Activated T-cell treated with anti-CD3 and anti-CD28 coated beads, Interleukin-2, amount 50 U/mL, for 1 hour (primary cell): ENCODE results near the gene MESP1.
A peak's percentile ranks its signal among the peaks of the same experiment; 100 is the strongest.
"Not testable (repeated sequence)": the region's sequence is repeated elsewhere in the genome, so short reads cannot be mapped to it uniquely, and the experiment has no call there.

Source experiments
- DNase-seq: peaks from one replicate; pipeline ENCODE4 v3.0.0-alpha.2; 2020

Gene MESP1

GRCh38 chr15:89750560-89751542 lies at the start of gene MESP1:
Gene MESP1 (minus strand): TSS chr15:89751249. CDS start chr15:89751231, 18 bp downstream.
- DNase-seq: peak; percentile 88

GRCh38 chr15:89799918-89800498 lies 49.0 kb upstream of the MESP1 start:
- DNase-seq: no peak

- no peak for DNase-seq
Measured at GRCh38 chr15:89799011-89799911, 48.2 kb upstream of the MESP1 start.

- DNase-seq: no peak
Measured at GRCh38 chr15:89797678-89798201, 46.7 kb upstream of the MESP1 start.

GRCh38 chr15:89795996-89796395 lies 44.9 kb upstream of the MESP1 start:
- no peak for DNase-seq

- no peak for DNase-seq
Measured at GRCh38 chr15:89794627-89795241, 43.7 kb upstream of the MESP1 start.

GRCh38 chr15:89792106-89792805 lies 41.2 kb upstream of the MESP1 start:
- no peak for DNase-seq

- DNase-seq: no peak
Measured at GRCh38 chr15:89790661-89791060, 39.6 kb upstream of the MESP1 start.

- no peak for DNase-seq
Measured at GRCh38 chr15:89790206-89790605, 39.2 kb upstream of the MESP1 start.

- not testable (repeated sequence) for DNase-seq
Measured at GRCh38 chr15:89788585-89788984, 37.5 kb upstream of the MESP1 start.

GRCh38 chr15:89787944-89788343 lies 36.9 kb upstream of the MESP1 start:
- no peak for DNase-seq

GRCh38 chr15:89785774-89786140 lies 34.7 kb upstream of the MESP1 start:
- DNase-seq: no peak

GRCh38 chr15:89785064-89785773 lies 34.2 kb upstream of the MESP1 start:
- DNase-seq: no peak

- DNase-seq: no peak
Measured at GRCh38 chr15:89784686-89784960, 33.6 kb upstream of the MESP1 start.

GRCh38 chr15:89783861-89784685 lies 33.0 kb upstream of the MESP1 start:
- no peak for DNase-seq

- DNase-seq: no peak
Measured at GRCh38 chr15:89783111-89783860, 32.2 kb upstream of the MESP1 start.

GRCh38 chr15:89782619-89782950 lies 31.5 kb upstream of the MESP1 start:
- DNase-seq: not testable (repeated sequence)

- DNase-seq: no peak
Measured at GRCh38 chr15:89781891-89782618, 31.0 kb upstream of the MESP1 start.

- DNase-seq: no peak
Measured at GRCh38 chr15:89781055-89781454, 30.0 kb upstream of the MESP1 start.
